Measurements from ENCODE around the gene CTSH. TPM values are rescaled to one million over a fixed set of nuclear protein-coding genes. Genes with fewer than 3 reads are reported as not detected.
A peak's percentile ranks its signal among the peaks of the same experiment; 100 is the strongest.

CTSH gene
- total RNA-seq, 1 donor from 2014 or later, result 112 TPM

DNA sequence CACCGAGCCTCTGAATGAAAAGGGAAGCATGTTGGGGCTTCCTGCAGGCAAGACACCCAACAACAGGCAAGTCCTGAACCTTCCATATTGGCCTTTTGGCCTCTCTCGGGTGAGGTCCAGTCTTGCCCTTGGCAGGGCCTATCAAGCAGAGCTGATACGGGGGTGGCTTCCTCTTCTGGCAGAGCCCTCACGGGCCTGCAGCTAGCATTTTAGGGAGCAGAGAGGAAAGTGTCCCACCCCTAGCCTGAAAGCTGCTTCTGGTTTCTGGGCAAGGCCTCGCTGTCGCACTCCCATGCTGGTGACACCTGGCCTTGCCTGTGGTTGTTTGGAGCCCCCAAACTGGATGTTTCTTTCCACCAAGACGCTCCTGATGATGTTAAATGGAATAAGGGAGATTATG, 31.8 kb upstream of the CTSH start:
- DNase-seq (ENCODE audit: low spot score in 2 of 2), result no peak
- H3K36me3 ChIP-seq, result no peaks in the 10 kb centered on the region
- no peaks in the 10 kb centered on the region for H3K4me1 ChIP-seq
- no peaks in the 10 kb centered on the region for H3K27me3 ChIP-seq
- H3K27ac ChIP-seq, result no peak overlapping the region
- H3K9me3 ChIP-seq, result no peaks in the 10 kb centered on the region
- H3K4me3 ChIP-seq, result no peak overlapping the region
- TF ChIP-seq, protein P1, sequence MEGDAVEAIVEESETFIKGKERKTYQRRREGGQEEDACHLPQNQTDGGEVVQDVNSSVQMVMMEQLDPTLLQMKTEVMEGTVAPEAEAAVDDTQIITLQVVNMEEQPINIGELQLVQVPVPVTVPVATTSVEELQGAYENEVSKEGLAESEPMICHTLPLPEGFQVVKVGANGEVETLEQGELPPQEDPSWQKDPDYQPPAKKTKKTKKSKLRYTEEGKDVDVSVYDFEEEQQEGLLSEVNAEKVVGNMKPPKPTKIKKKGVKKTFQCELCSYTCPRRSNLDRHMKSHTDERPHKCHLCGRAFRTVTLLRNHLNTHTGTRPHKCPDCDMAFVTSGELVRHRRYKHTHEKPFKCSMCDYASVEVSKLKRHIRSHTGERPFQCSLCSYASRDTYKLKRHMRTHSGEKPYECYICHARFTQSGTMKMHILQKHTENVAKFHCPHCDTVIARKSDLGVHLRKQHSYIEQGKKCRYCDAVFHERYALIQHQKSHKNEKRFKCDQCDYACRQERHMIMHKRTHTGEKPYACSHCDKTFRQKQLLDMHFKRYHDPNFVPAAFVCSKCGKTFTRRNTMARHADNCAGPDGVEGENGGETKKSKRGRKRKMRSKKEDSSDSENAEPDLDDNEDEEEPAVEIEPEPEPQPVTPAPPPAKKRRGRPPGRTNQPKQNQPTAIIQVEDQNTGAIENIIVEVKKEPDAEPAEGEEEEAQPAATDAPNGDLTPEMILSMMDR (IDR thresholded peaks at IDR 0.05), result no peak
- intact Hi-C loops (cut with DNase I), result no loop called here

DNA sequence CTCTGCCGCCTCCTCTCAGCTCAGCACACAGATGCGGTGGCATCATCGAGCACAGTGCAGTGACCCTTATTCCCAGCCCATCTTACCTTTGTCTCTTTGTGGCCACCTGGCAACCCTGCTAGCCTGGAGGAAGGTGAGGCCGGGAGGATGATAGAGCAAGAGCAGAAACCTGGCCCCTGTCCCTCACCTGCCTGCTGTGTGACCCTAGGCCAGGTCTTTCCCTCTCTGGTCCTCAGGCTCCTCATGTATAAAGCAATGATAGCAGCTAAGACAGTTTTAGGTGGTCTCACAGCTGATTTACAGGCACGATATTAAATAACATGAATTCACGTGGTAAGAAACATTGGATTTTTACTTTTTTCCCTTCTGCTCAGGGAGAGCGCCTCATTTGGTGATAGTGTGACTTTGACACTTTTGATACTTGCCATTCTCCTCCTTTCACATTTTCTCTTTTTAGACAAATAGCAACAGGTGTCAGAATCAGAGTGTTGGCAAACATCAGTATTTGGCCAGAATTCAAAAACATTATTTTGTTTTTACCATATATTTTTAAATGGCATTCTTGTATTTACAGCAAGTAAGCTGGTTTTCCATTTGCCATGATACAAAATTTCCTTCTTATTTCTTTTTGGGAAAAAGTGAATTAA, 29.5 kb upstream of the CTSH start:
- H3K4me3 ChIP-seq, result no peak overlapping the region
- H3K36me3 ChIP-seq, result no peaks in the 10 kb centered on the region
- H3K27ac ChIP-seq, result no peak overlapping the region
- no peaks in the 10 kb centered on the region for H3K9me3 ChIP-seq
- intact Hi-C loops (cut with DNase I), result no loop called here
- TF ChIP-seq, protein P1 (IDR thresholded peaks at IDR 0.05), result no peak
- no peak for DNase-seq (ENCODE audit: low spot score in 2 of 2)
- peaks cover 3 to 10% of the 10 kb centered on the region in 2 donors for H3K4me1 ChIP-seq
- no peaks in the 10 kb centered on the region for H3K27me3 ChIP-seq

DNA sequence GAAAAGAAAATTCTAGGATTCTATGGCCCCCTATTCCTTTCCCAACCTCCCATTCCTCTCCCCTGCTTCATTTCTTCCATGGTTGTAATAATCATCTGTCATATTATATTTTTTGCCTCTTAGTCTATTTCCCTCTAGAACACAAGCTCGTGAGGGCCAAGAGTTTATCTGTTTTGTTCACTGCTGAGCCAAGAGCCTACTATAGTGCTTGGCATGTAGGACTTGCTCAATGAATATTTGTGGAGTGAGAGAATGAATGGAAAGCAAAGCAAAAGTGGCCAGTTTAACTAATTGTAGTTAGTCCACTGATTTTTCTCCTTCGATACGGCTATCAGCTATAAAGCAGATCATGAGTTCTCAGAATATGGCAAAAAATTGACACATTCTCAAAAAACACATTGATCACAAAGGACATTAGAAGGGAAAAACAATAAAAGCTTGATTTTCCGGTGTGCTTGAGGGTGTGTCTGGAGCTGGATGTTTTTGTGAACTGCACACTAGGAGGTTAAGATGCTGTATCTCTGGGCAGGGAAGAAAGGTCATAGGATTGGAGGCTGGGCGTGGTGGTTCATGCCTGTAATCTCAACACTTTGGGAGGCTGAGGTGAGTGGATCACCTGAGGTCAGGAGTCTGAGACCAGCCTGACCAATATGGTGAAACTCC, 25.0 kb upstream of the CTSH start:
- Histone ChIP-seq H3K9me3 (no peaks in the 10 kb centered on the region), H3K36me3 (no peaks in the 10 kb centered on the region), H3K4me1 (peaks cover 3 to 13% of the 10 kb centered on the region in 2 donors), H3K4me3 (peak overlapping the region in 1 of 2 donors; percentile 21), H3K27me3 (no peaks in the 10 kb centered on the region), H3K27ac (peak overlapping the region; percentile 58 to 77)
- intact Hi-C loops (cut with DNase I), result loop anchor here (2.0 kb wide), 1 partner anchor 17 kb away; no protein-coding TSS in a partner anchor
- TF ChIP-seq, protein P1 (IDR thresholded peaks at IDR 0.05), result no peak
- DNase-seq (ENCODE audit: low spot score in 2 of 2), result no peak

DNA sequence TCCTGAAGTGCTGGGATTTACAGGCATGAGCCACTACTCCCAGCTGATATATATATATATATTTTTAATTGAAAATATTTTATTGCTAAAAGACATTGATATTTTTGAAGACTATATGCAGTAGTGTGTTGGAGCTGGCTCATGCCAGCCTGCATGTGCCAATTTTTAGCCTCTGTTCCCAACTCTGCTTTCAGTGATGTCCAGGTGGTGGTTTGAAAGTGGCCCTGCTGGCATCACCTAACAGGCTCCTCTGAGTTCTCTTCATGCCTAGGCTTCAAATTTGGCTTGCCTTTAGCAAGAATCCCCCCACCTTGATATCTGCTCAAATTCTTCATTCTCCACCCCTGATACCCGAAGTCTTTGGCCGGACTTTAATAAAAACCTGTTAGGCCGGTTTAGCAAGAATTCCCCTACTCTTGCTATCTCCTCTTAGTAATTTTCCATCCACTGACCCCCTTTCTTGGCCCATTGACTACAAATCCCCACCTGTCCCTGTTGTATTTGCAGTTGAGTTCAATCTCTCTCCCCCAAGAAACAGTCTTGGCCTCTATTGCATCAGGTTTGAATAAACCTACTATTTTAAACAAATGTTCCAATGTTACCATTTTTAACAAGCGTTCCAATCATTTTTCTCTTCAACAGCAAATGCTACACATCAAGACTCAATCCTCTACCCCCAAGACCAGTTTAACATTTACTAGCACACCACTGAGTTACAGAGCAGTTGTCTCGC, 23.9 kb upstream of the CTSH start:
- no peak overlapping the region for H3K4me3 ChIP-seq
- no peak for DNase-seq (ENCODE audit: low spot score in 2 of 2)
- peak overlapping the region; percentile 36 to 77 for H3K27ac ChIP-seq
- peaks cover 3 to 13% of the 10 kb centered on the region in 2 donors for H3K4me1 ChIP-seq
- no peaks in the 10 kb centered on the region for H3K36me3 ChIP-seq
- TF ChIP-seq, protein P1 (IDR thresholded peaks at IDR 0.05), result no peak
- intact Hi-C loops (cut with DNase I), result loop anchor here (2.0 kb wide), 1 partner anchor 16 kb away; no protein-coding TSS in a partner anchor
- no peaks in the 10 kb centered on the region for H3K9me3 ChIP-seq
- H3K27me3 ChIP-seq, result no peaks in the 10 kb centered on the region

DNA sequence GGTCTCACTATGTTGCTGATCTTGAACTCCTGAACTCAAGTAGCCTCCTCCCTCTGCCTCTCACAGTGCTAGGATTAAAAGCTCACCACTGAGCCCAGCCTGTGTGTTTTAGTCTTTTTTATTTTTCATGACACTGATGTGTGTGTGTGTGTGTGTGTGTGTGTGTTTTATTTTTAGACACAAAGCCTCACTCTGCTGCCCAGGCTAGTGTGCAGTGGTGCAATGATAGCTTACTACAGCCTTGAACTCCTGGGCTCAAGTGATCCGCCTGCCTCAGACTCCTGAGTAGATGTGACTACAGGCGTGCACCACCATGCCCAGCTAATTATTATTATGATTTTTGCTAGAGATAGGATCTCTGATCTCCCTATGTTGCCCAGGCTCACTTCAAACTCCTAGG, 23.3 kb upstream of the CTSH start:
- Histone ChIP-seq H3K9me3 (no peaks in the 10 kb centered on the region), H3K27ac (no peak overlapping the region), H3K36me3 (no peaks in the 10 kb centered on the region), H3K4me1 (peaks cover 3 to 13% of the 10 kb centered on the region in 2 donors), H3K4me3 (no peak overlapping the region), H3K27me3 (no peaks in the 10 kb centered on the region)
- intact Hi-C loops (cut with DNase I), result loop anchor here (2.0 kb wide), 1 partner anchor 15 kb away; no protein-coding TSS in a partner anchor
- TF ChIP-seq, protein P1 (IDR thresholded peaks at IDR 0.05), result no peak
- no peak for DNase-seq (ENCODE audit: low spot score in 2 of 2)
